ENCODE measurements around the gene ZNF324B.
"Not testable (repeated sequence)": the region's sequence is repeated elsewhere in the genome, so short reads cannot be mapped to it uniquely, and the experiment has no call there.

ZNF324B gene

DNA sequence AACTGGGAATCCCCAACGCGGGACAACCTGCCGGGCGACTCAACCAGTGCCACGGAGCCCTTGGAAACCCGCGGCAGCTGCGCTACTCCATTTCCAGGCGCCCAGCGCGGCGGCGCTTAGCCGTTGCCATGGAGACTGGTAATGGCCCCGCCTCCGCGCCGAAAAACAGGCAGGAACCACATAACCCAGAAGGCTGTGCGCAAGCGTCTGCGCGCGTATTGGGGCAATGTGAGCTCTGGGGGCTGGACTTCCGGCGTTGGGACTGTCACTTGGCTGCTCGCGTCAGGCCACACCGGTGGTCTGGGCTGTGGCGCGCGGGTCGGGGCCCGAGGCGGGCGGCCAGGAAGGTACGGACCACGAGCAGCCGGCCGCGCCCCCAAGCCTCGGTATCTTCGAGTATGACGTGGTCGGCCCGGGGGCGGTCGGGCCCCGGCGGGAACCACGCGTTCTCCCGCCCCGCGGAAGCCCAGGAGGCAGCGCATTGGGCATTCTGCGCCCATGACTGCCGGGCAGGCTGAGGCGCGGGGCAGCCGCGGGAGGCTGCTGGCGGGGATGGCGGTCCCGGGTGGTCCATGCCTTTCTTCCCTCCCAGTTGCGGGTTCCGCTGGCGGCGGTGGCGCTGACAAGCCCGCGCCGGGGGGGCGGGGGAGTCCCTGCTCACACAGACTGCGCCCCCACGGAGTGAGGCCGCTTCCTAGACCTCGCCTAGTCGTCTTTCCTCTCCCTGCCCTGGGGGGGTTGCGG lies at the start of gene ZNF324B:
ZNF324B (plus strand) TSS at position 265 of the 744 bp plus-strand sequence. CDS start 2,080 bp downstream, outside the sequence.
- peak; percentile 73 for DNase-seq

DNA sequence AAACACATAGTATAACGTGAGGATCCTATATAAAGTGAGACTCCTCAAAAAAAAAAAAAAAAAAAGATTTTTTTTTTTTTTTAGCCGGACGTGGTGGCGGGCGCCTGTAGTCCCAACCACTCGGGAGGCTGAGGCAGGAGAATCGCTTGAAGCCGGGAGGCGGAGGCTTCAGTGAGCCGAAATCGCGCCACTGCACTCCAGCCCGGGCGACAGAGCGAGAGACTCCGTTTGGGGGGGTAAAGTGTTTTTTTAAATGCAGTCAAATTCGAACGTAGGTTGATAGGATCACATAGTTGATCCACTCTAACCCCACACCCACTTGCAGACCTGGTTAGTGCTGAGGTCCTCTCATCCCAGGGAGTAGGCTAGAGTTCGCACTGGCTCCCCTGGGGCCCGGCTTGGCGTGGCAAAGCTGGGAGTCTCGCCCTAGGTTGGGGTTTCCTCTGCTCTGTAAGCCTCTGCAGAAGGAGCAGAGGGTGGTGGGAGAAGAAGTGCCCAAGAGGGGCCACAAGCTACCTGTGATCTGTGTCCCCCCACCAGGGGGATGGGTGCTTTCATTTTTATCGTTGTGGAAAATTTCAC lies 49.5 kb upstream of the ZNF324B start:
- DNase-seq: no peak

DNA sequence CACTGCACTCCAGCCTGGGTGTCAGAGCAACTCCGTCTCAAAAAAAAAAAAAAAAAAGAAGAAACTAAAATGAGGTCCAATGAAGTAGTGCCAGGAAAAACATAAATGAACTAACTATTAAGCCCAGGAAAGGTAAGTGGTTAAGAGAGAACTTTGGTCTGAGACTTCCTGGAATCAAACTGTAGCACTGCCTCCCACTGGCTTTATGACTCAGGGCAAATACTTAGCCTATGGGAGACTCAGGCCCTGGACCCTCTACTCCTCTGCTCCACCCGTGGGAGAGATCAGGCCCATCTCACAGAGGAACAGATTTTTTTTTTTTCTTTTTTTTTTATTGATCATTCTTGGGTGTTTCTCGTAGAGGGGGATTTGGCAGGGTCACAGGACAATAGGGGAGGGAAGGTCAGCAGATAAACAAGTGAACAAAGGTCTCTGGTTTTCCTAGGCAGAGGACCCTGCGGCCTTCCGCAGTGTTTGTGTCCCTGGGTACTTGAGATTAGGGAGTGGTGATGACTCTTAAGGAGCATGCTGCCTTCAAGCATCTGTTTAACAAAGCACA lies 47.4 kb upstream of the ZNF324B start:
- DNase-seq: not testable (repeated sequence)

DNA sequence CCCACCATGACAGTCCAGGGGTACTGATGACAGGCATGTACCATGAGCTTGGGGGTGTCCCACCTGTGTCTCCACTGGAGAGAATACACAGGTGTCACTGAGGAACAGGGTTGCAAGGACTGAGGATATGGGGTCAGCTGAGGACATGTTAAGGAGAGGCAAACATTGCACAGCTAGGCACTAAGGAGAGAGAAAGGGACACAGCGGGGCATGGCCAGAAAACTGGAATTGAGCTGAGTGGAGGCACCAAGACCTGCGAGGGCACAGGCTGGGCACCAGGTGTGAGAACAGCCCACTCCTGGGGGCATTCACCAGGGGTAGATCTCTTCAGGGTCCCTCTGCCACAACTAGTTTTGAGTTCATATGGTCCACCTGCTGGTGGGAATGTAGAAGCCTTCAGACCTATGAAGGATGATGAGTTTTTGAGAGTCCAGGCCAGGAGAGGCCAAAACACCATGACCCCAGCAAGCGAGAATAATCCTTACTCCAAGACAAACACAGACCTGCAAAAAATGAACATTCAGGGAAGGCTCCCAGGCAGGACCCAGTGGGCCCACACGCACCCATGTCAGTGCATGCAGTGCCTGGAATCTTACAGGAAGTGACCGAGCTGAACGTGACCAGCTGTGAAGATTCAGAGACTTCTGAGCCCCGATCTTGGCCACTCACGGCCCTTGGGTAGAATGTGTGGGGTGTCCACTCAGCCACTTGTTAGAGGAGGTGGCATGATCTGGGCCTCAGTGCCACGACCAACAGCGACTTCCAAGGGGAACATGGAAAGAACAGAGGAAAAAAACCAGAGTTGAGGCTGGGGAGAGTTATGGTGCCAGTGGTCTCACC lies 44.4 kb upstream of the ZNF324B start:
- DNase-seq: no peak

DNA sequence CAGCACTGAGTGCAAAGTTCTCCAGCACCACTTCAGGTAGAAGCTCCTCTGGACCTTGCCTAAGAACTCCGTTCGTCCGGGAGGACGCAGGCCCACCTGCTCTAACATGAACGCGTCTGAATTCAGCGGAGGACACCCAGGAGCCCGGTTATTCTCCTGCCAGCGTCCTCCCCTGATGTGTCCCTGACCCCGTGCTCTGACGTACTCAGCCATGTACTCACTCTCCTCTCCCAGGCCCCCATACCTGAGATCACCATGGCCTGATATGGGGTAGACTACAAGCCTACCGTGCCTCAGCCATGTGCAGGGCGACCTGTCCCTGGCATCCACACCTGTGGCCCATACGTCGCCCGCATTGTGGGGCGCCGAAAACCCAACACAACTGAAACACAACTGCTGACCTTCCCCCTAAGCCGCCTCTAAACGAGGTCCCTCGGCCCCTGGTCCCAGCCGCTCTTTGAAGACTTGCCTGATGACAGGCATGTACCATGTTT lies 43.7 kb upstream of the ZNF324B start:
- DNase-seq: no peak

DNA sequence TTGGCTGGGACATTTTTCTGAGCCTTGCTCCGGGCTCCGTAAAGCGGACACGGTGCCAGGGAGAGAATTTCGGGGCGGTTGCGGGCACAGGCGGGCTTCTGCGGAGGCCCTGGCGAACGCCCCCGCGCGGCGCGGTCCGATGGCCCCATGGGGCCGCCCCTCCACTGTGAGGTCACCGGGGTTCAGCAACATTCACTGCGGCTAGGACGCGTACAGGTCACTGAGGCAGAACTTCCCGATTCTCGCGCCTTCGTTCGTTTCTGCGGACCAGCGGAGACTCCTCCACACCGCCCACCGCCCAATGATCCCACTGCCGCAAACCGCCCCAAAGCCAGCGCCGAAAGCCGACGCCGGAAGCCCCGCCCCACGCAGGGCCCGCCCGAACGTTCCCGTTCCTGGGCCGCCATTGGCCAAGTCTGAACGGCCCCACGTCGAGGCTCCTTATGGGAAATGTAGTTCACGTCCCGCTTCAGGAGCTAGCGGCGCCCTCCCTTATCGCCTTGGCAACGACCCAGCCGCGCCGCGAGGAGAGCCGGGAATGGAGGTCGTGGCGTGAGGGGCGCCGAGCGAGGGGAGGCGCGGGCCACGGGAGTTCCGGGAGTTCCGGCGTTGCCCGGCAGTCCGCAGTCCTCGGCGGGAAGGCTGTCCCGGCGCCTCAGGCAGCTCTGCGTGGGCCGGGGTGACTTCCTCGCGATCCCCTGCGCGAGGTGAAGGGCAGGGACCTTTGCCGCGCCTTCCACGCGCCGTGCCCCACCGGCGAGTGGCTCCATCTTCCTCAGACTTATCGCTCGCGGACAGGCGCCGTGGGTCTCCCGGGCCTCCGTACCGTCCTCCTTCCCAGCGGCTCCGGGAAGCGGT lies 43.0 kb upstream of the ZNF324B start, which contains the start of gene ZNF584:
ZNF584 (plus strand) TSS at position 498 of the 858 bp plus-strand sequence. CDS start 499 bp downstream, outside the sequence.
- DNase-seq: peak; percentile 74

DNA sequence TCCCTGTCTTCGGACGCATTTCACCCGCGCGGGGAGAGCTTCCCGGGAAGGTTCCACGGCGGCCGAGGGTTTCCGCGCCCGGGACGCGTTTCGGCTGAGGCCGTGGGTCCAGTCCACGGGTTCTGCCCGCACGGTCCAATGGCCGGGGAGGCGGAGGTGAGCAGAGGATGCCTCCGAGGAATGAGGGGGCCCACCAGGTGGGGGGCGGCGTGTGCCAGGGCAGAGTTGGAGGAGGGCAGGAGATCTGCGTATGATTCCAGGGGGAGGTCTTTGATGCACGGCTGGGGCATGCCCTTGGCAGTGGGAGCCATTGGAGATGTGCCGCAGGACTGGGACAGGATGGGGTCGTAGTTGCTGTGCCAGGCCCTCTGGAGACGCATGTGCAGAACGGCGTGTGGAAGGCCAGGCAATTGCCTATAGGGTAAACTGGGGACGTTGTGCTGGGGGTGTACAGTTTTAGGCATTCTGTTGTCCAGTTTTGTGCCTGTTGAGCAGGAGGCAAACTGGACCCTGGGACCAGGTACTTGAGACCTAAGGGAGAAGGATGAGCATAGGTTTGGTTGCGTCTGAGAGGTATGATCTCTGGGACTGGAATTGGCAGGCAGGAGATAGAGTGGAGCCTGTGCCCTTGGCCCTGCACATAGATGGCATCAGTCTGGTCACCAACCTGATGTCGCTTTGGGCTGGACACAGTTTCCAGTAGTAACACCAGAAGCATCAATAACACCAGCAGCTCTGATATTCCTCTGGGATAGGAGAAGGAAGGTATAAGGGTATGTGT lies 42.2 kb upstream of the ZNF324B start:
- no peak for DNase-seq

DNA sequence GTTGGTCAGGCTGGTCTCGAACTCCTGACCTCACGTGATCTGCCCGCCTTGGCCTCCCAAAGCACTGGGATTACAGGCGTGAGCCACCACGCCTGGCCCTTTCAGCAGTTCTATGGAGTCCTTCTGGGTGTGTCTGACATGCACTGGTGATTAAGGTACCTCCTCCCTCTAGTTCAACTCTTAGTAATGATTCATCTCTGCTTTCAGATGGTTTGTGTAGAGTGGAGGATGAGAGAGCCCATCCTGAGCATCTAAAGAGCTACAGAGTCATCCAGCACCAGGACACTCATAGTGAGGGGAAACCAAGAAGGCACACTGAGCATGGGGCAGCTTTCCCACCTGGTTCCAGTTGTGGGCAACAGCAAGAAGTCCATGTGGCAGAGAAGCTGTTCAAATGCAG lies 34.8 kb upstream of the ZNF324B start:
- no peak for DNase-seq

DNA sequence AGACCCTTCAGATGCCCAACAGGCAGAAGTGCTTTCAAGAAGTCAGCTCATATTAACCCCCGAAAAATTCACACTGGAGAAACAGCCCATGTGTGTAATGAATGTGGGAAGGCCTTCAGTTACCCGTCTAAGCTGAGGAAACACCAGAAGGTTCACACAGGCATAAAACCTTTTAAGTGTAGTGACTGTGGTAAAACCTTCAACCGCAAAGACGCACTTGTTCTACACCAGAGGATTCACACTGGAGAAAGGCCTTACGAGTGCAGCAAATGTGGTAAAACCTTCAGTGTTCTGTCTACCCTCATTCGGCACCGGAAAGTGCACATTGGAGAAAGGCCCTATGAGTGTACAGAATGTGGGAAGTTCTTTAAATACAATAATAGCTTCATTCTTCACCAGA lies 34.4 kb upstream of the ZNF324B start:
- DNase-seq: no peak

DNA sequence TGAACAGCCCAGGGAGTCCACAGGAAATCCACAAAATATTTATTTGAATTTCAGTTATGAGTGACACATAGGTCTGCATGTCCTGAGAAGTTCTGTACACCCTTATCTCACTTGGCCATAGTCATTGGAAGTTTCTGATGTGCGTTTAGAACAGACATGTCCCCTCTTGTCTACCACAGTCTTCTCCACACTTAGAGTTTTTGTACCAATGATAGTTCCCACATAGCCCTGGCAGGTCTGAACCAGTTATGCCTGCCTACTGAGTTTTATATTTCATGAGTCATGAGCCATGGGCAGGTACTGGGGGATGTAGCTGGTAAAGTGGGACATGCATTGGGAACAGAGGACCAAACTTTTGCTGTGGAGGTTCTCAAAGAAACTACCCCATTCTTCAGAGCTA lies 22.8 kb upstream of the ZNF324B start:
- DNase-seq: no peak

DNA sequence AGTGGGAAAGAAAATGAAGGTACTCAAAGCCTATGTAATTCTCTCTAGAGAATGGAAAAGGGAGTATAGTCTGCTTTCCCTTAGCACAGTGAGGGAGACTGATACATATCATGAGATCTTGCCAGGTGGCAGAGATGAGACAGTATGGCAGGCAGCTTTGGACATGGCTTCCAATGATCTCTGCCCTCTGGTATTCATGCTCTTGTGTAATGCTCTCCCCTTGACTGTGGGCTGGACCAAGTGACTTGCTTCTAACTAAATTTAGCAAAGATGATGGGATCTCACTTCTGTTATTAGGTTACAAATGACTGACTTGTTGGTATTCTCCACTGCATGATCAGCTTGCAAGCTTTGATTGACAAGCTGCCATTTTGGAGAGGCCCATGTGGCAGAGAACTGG lies 21.7 kb upstream of the ZNF324B start:
- DNase-seq: no peak

DNA sequence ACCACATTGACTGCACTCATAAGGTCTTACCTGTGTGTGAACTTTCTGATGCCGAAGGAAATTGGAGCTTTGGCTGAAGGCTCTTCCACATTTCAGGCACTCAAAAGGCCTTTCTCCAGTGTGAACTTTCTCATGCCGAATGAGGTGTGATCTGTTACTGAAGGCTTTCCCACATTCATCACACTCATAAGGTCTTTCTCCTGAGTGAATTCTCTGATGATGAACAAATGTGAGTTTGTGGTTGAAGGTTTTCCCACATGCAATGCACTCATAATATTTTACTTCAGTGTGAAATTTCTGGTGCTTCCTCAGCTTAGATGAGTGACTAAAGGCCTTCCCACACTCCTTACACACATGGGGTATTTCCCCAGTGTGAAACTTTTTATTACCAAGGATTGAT lies 17.2 kb upstream of the ZNF324B start:
- DNase-seq: no peak

DNA sequence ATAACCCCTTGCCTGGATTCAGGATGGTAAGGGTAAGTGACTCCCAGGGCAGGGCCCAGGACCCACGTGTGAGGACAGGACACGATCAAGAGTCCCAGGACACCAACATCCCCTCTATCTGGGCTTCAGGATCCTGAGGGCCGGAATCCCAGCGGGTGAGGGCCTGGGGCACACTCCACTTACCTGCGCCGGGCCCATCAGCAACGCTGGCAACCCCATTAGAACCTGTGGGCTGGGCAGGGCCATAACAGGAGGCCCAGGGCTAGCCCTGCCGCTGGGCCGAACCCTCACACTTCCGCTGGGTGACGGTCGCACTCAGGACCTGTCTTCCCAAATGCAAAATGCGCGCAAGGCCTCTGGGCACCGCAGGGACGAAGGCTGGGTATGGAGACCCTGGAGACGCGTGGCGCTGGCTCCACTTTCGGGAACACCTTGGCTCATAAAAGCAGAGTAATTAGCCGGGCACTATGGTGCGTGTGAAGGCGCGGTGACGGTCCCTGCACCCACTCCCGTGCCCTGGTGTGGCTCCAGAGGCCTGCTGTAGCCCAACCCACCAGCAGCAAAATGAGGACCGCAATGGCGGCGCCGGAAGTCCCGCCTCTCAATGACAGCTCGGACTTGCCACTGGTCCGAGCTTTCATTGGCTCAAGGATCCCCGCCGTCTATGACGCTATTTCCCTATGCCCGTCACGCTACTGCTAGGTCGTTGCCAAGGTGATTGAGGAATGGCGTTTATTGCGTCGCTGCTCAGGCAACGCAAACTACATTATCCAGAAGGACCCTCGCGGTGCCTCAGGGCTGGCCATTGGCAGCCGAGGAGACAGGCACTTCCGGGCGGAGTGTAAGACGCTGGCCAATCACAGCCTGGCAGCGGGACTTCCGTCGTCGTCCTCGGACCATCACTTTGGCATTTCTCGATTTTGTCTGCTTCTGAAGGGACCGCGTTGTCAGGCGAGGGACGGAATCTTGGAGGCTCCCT lies 11.6 kb upstream of the ZNF324B start, which contains the start of gene ZNF132:
ZNF132 (minus strand) TSS at position 578 of the 979 bp plus-strand sequence; CDS start at position 246, 332 bp downstream.
- no peak for DNase-seq

DNA sequence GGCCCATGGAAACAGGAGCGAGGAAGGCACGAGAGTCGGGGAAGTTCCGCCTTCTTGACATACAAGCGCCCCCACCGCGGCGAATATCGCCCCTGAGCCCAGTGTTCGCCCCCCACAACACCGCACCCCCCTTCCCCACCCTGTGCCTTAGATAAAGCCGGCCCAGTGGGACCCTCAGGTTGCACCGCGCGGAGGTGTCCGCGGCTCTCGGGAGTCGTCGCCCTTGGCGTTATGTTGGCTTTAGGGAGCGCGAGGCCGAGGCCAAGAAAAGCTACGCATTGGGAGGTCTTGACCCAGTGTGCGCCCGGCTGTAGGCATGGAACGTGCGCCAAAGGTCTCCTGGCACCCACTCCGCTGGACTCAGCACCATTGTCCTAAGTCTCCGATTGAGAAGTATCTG lies 10.9 kb upstream of the ZNF324B start:
- DNase-seq: no peak

DNA sequence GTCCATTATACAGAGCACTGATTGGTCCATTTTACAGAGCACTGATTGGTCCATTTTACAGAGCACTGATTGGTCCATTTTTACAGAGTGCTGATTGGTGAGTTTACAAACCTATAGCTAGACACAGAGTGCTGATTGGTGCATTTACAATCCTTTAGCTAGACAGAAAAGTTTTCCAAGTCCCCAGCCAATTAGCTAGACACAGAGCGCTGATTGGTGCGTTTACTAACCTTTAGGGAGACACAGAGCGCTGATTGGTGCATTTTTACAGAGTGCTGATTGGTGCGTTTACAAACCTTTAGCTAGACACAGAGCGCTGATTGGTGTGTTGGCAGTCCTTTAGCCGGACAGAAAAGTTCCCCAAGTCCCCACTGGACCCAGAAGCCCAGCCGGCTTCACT lies 8.4 kb upstream of the ZNF324B start:
- DNase-seq: not testable (repeated sequence)

DNA sequence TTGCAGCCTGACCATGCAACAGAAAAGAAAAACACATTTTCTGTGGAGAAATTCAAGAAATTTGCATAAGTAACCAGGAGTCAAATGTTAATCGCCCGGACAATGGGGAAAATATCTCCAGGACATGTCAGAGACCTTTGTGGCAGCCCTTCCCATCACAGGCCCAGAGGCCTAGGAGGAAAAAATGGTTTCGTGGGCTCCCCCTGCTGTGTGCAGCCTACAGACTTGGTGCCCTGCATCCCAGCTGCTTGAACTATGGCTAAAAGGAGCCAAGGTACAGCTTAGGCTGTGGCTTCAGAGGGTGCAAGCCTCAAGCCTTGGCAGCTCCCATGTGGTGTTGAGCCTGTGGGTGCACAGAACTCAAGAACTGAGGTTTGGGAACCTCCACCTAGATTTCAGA lies 2.6 kb upstream of the ZNF324B start:
- not testable (repeated sequence) for DNase-seq

DNA sequence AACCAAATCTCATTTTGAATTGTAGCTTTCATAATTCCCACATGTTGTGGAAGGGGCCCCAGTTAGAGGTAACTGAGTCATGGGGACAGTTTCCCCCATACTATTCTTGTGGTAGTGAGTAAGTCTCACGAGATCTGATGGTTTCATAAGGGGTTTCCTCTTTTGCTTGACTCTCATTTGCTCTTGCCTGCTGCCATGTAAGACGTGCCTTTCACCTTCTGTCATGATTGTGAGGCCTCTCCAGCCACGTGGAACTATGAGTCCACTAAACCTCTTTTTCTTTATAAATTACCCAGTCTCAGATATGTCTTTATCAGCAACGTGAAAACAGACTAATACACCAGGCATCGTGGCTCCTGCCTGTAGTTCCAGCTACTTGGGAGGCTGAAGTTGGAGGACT lies 1.4 kb upstream of the ZNF324B start:
- DNase-seq: not testable (repeated sequence)

DNA sequence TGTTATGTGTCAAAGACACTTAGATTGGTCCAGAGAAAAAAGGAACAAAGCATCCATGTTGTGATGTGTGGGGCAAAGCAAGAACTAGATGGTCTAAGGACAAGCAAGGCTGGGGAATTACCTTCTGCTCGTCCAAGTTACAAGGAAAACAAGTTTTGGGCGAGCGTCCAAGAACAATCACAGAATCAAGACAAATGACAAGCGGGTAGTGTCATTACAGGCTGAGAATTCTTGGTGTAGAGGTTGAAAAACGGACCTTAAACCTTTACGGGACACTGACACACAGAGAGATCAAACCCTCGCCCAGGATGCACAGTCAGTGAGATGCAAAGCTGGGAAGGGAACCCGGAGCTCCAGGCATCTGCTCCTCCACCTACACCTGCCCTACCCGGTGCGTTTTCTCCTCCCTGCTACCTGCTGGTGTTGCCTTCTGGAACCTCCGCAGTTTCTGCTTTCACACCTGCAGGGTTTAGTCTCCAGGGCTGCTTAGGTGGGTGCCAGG lies 515 bp upstream of the ZNF324B start:
- DNase-seq: no peak

DNA sequence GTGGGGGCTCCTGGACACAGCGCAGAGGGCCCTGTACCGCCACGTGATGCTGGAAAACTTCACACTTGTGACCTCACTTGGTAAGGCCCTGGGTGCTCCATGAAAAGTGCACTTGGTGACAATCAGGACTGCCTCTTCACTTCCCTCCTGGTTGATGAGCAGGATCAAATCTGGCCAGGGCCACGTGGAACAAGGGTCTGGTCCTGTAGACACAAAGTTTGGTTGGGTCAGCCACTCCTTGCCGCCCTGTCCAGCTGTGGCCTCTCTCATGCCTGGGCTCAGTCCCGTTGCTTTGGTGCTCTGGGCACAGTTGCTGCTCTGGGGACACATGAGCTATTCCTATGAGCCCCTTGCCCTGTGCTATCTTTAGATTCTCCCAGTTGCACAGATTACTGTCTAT lies 2.3 kb downstream of the ZNF324B start:
- no peak for DNase-seq

DNA sequence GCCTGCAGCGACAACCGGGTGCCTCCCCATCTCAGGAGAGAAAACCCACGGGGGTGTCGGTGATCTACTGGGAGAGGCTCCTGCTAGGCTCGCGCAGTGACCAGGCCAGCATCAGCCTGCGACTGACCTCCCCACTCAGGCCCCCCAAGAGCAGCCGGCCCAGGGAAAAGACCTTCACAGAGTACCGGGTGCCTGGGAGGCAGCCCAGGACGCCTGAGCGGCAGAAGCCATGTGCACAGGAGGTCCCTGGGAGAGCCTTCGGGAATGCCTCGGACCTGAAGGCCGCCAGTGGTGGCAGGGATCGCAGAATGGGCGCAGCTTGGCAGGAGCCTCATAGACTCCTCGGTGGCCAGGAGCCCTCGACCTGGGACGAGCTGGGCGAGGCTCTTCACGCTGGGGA lies 3.9 kb downstream of the ZNF324B start:
- no peak for DNase-seq
